WERI-Rb-1 (cell line): ENCODE measurements around the gene GCC2.

Source experiments
- DNase-seq: peaks from one replicate; pipeline ENCODE4 v3.0.0-alpha.2; 2020
- H3K27ac ChIP-seq: fragments of 250-450 bp; sonication (Bioruptor Pico); 2 replicates; pipeline ENCODE4 v1.5.1; 2020; ENCODE audit warnings: mild to moderate bottlenecking, moderate library complexity
- H3K27me3 ChIP-seq: fragments of 250-450 bp; sonication (Bioruptor Pico); 2 replicates; pipeline ENCODE4 v1.5.1; 2021; ENCODE audit warnings: mild to moderate bottlenecking, low read depth, moderate library complexity; ENCODE audit not compliant: insufficient read depth, severe bottlenecking
- H3K36me3 ChIP-seq: fragments of 250-450 bp; sonication (Bioruptor Pico); 2 replicates; pipeline ENCODE4 v1.5.1; 2020; ENCODE audit warnings: mild to moderate bottlenecking, moderate library complexity
- H3K4me3 ChIP-seq: 2 replicates; pipeline ENCODE4 v1.5.1; 2011; ENCODE audit warnings: low read depth, mild to moderate bottlenecking, control low read depth, low read length
- H3K9me3 ChIP-seq: fragments of 250-450 bp; sonication (Bioruptor Pico); 2 replicates; pipeline ENCODE4 v1.5.1; 2021; ENCODE audit warnings: mild to moderate bottlenecking, moderate library complexity; ENCODE audit not compliant: severe bottlenecking
- TF ChIP-seq, protein P1 (sequence below): IDR thresholded peaks from 2 replicates; pipeline ENCODE4 v1.5.1; 2011; ENCODE audit warnings: low read depth, mild to moderate bottlenecking, control low read depth, inconsistent platforms, low read length

The GCC2 gene

GRCh38 chr2:108414256-108414876 lies 34.6 kb upstream of the GCC2 start:
- Histone ChIP-seq H3K27me3 (no peaks in the 10 kb centered on the region), H3K9me3 (no peaks in the 10 kb centered on the region), H3K4me3 (no peak overlapping the region), H3K36me3 (no peaks in the 10 kb centered on the region), H3K27ac (no peak overlapping the region)
- no peak for DNase-seq
- TF ChIP-seq, protein P1, sequence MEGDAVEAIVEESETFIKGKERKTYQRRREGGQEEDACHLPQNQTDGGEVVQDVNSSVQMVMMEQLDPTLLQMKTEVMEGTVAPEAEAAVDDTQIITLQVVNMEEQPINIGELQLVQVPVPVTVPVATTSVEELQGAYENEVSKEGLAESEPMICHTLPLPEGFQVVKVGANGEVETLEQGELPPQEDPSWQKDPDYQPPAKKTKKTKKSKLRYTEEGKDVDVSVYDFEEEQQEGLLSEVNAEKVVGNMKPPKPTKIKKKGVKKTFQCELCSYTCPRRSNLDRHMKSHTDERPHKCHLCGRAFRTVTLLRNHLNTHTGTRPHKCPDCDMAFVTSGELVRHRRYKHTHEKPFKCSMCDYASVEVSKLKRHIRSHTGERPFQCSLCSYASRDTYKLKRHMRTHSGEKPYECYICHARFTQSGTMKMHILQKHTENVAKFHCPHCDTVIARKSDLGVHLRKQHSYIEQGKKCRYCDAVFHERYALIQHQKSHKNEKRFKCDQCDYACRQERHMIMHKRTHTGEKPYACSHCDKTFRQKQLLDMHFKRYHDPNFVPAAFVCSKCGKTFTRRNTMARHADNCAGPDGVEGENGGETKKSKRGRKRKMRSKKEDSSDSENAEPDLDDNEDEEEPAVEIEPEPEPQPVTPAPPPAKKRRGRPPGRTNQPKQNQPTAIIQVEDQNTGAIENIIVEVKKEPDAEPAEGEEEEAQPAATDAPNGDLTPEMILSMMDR, result no peak

DNA sequence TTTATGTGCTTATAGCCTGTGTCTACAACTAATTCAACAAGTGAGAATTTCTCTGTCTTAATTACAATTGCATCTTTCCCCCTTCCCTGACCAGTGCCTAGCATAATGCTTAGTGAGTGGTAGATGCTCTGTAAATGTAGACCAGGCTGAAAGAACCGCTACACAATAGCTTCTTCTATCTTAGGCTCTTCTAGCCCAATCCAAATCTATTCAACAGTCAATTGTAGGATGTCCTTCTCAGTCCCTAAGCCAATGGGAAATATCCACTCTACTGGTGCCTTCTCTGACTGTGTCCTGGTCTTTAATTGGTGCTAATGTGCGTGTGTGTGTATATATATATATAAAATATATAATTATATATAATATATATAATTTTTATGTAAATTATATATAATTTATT lies 34.1 kb upstream of the GCC2 start:
- H3K4me3 ChIP-seq, result no peak overlapping the region
- H3K36me3 ChIP-seq, result no peaks in the 10 kb centered on the region
- no peaks in the 10 kb centered on the region for H3K9me3 ChIP-seq
- no peaks in the 10 kb centered on the region for H3K27me3 ChIP-seq
- H3K27ac ChIP-seq, result no peak overlapping the region
- no peak for DNase-seq
- TF ChIP-seq, protein P1, result no peak

- Histone ChIP-seq H3K9me3 (no peaks in the 10 kb centered on the region), H3K4me3 (no peak overlapping the region), H3K27ac (no peak overlapping the region), H3K36me3 (no peaks in the 10 kb centered on the region), H3K27me3 (no peaks in the 10 kb centered on the region)
- TF ChIP-seq, protein P1, result peak; percentile 40
- no peak for DNase-seq
These were observed 31.8 kb upstream of the GCC2 start for GRCh38 chr2:108417254-108417653.

DNA sequence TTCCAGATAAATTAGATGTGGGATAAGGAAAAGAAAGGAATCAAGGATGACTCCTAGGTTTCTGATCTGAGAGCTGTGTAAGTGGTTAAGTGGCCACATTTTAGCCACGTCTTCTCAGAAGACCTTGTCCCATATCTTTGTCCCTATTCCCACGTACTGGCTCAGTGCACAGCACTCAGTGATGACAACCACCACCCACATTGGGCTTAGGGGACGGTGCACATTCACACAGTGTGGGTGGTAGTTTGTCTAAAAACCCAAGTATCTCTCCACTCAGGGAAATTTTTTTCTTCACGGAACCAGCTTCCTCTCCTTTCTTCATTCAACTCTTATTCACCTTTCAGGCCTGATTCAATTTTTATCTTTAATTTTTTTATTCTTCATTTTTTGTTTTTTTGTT lies 30.6 kb upstream of the GCC2 start:
- DNase-seq, result no peak
- TF ChIP-seq, protein P1, result no peak
- H3K27ac ChIP-seq, result no peak overlapping the region
- H3K9me3 ChIP-seq, result no peaks in the 10 kb centered on the region
- H3K4me3 ChIP-seq, result no peak overlapping the region
- no peaks in the 10 kb centered on the region for H3K27me3 ChIP-seq
- no peaks in the 10 kb centered on the region for H3K36me3 ChIP-seq

GRCh38 chr2:108423067-108423466 lies 25.9 kb upstream of the GCC2 start:
- Histone ChIP-seq H3K27me3 (no peaks in the 10 kb centered on the region), H3K9me3 (no peaks in the 10 kb centered on the region), H3K27ac (no peak overlapping the region), H3K36me3 (no peaks in the 10 kb centered on the region), H3K4me3 (no peak overlapping the region)
- no peak for DNase-seq
- TF ChIP-seq, protein P1, result no peak
